GM11168 (cell line): ENCODE measurements around the gene FAS.

Experiments used
- in situ Hi-C: fragments of 300-500 bp; cut with MboI; formaldehyde crosslinking; loops from one replicate; pipeline ENCODE4 v1.12.0; 2022; ENCODE audit warnings: low sequenced_read_pairs; ENCODE audit not compliant: unreplicated experiment

Gene FAS

DNA sequence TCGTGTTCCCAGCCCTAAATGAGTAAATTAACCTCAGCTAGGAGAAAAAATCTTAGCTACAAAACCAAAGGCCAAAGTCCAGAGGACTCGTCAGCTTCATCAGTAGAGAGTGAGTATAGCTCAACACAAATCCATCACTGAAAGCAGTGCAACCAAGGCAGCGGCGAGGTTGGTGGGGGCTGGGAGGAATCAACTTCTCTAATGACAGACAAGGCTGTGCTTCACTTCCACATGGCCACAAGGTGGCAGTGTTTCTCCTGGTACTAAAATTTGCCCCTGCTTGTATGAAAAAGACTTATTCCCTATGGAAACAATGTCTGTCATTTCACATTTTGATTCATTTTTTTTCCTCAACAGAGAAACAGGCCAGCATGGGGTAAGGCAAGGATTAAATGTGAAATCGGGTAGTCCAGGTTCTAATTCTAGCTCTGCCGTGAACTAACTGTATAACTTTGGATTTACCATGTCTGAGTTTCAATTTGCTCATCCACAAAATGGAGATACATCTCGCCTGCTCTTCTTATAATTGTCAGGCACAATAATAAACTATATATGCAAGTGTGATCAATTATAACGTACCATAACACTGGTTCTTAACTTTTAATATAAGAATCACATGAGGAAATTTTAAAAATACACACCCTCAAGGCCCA lies 39.3 kb downstream of the FAS start:
- in situ Hi-C loops = loop anchor here (5.0 kb wide), 1 partner anchor 182 kb away; no protein-coding TSS in a partner anchor

GRCh38 chr10:89030791-89031190 lies 40.2 kb downstream of the FAS start:
- in situ Hi-C loops = loop anchor here (5.0 kb wide), 1 partner anchor 182 kb away; no protein-coding TSS in a partner anchor

- in situ Hi-C loops = loop anchor here (5.0 kb wide), 1 partner anchor 180 kb away; no protein-coding TSS in a partner anchor
Measured at GRCh38 chr10:89032141-89032891, 41.7 kb downstream of the FAS start.

GRCh38 chr10:89035461-89035860 lies 44.9 kb downstream of the FAS start:
- in situ Hi-C loops = no loop called here

DNA sequence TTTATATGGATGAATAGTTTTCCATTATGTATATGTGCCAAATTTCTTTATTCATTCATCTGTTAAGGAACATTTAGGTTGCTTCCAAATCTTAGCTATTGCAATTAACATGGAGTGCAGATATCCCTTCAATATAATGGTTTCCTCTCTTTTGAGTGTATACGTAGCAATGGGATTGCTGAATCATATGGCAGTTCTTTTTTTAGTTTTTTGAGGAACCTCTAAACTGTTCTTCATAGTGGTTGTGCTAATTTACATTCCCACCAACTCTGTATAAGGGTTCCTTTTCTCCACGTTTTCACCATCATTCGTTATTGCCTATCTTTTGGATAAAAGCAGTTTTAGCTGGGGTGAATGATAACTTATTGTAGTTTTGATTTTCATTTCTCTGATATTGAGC lies 46.5 kb downstream of the FAS start:
- in situ Hi-C loops = no loop called here

GRCh38 chr10:89042562-89042961 lies 52.0 kb downstream of the FAS start:
- in situ Hi-C loops = no loop called here

DNA sequence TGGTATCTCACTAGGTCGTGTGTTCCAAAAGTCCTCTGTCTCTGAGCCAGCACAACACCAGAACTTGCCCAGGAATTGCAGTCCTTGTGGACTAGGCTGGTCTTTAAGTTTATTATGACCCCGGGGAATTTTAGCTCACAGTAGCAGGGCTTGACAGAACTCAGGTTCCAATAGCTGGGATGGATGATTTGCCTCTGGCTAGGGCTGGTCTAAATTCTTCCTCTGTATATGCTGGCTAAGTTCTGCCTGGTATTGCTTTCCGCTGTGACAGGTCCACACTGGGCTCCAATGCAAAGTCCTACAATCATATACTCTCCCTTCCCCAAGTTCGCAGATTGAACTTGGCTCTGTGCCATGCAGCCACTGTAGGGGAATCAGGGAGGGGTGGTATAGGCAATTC lies 52.5 kb downstream of the FAS start:
- in situ Hi-C loops = no loop called here

DNA sequence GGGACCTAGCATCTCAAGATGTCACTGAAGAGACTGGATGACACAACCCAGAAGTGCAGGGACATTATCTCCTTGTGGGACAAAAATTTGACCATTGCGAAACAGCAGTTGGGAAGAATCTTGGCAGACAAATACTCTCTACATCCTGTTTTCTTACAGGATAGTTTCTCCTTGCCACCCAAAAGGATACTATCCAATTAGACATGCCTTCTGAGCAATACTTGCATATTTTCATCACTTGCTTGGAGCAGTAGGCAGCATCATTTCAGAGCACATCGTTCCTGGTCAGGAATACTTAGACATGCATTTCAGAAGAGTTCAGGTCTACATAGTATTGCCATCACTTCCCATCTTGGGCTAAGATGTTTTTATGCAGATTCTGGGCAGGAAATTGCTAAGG lies 56.8 kb downstream of the FAS start:
- in situ Hi-C loops = no loop called here

- in situ Hi-C loops = no loop called here
Measured at GRCh38 chr10:89051593-89051992, 61.0 kb downstream of the FAS start.

DNA sequence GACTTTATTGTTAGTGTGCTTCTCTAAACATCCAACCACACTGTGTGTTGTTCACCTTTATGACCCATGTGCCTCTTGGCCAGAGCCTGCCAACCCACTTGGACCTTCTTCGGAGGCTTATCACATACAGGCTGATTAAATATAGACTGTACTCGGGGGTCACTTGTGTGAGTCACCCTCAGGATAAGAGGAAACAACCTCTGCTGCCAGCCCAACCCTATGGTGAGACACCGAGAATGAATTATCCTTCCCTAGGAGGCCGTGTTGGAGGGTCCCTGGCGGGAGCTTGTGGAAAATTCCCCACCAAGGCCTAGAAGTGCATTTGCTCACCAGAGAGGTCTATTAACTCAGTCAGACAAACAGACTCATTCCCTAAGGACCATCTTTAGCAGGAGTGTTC lies 63.0 kb downstream of the FAS start:
- in situ Hi-C loops = no loop called here

- in situ Hi-C loops = no loop called here
Measured at GRCh38 chr10:89055159-89055558, 64.6 kb downstream of the FAS start.

- in situ Hi-C loops = no loop called here
Measured at GRCh38 chr10:89062861-89063260, 72.3 kb downstream of the FAS start.

- in situ Hi-C loops = no loop called here
Measured at GRCh38 chr10:89063465-89063864, 72.9 kb downstream of the FAS start.

DNA sequence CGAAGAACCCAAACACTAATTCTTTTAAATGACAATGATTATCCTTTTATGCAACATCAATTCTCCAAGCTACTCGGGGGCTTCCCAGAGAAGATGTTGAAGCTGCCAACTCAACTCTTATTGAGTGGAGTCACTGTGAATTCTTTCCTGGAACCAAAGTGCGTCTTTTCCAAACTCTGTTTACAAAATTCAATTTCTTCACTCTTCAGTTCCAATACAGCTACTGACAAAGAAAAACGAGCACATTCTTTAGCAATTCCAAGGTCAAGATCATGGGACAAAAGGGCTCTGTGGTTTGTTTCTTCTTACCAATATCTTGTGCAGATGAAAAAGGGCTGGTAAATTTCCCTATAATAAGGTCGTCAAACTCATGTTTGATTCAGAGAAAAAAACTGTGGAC lies 74.2 kb downstream of the FAS start:
- in situ Hi-C loops = no loop called here
